Measurements from ENCODE around the gene GP5.
A peak's percentile ranks its signal among the peaks of the same experiment; 100 is the strongest.

GP5 gene, protein sequence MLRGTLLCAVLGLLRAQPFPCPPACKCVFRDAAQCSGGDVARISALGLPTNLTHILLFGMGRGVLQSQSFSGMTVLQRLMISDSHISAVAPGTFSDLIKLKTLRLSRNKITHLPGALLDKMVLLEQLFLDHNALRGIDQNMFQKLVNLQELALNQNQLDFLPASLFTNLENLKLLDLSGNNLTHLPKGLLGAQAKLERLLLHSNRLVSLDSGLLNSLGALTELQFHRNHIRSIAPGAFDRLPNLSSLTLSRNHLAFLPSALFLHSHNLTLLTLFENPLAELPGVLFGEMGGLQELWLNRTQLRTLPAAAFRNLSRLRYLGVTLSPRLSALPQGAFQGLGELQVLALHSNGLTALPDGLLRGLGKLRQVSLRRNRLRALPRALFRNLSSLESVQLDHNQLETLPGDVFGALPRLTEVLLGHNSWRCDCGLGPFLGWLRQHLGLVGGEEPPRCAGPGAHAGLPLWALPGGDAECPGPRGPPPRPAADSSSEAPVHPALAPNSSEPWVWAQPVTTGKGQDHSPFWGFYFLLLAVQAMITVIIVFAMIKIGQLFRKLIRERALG

GRCh38 chr3:194399166-194399565 is at the start of gene GP5:
TSS of gene GP5 (minus strand) at chr3:194399266. CDS start at chr3:194398282, 984 bp downstream.
- TF ChIP-seq CTCF (IDR thresholded peaks at IDR 0.05): no peak
- Mint-ChIP-seq H3K9me3 (no peaks in the 10 kb centered on the region), H3K27ac (no peak within 1 kb of the TSS)

GRCh38 chr3:194447657-194448056 is 48.6 kb upstream of the GP5 start:
- H3K4me3 Mint-ChIP-seq: no peak overlapping the region
- H3K9me3 Mint-ChIP-seq: no peaks in the 10 kb centered on the region
- no peaks in the 10 kb centered on the region for H3K4me1 Mint-ChIP-seq
- peaks cover 62% of the 10 kb centered on the region for H3K36me3 Mint-ChIP-seq (ENCODE audit: low read depth)
- no peaks in the 10 kb centered on the region for H3K27me3 Mint-ChIP-seq (ENCODE audit: low read depth, poor library complexity)
- no peak overlapping the region for H3K27ac Mint-ChIP-seq
- TF ChIP-seq CTCF (IDR thresholded peaks at IDR 0.05): no peak
- no peak for DNase-seq

More at GRCh38 chr3:194399166-194399565, at the start of gene GP5:
- H3K4me1 Mint-ChIP-seq: peaks cover 38% of the 10 kb centered on the region
- peaks cover 3% of the 10 kb centered on the region for H3K36me3 Mint-ChIP-seq (ENCODE audit: low read depth)
- no peak within 1 kb of the TSS for H3K4me3 Mint-ChIP-seq
- peaks cover 6% of the 10 kb centered on the region for H3K27me3 Mint-ChIP-seq (ENCODE audit: low read depth, poor library complexity)
- no peak for DNase-seq

DNA sequence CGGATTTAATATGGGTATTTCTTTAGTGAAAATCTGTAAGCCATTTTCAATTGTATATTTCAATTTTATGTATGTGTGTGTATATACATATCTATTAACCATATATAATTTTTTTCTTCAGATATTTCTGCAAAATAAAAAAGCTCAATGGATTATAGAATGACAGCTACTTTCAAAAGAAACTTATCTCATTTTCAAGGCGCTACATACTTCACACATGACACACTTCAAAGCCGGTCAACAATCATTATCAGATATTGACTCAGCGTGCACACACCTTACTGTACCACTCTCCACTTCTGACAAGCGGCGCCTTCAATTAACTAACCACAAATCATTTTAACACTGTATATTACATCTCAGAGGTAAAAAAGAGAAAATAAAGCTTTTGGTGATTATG is 48.1 kb upstream of the GP5 start:
- Mint-ChIP-seq H3K27me3 (ENCODE audit: low read depth, poor library complexity) (no peaks in the 10 kb centered on the region), H3K9me3 (no peaks in the 10 kb centered on the region), H3K36me3 (ENCODE audit: low read depth) (peaks cover 63% of the 10 kb centered on the region), H3K4me1 (peaks cover under 1% of the 10 kb centered on the region), H3K4me3 (no peak overlapping the region), H3K27ac (no peak overlapping the region)
- TF ChIP-seq CTCF (IDR thresholded peaks at IDR 0.05): no peak
- DNase-seq: no peak

DNA sequence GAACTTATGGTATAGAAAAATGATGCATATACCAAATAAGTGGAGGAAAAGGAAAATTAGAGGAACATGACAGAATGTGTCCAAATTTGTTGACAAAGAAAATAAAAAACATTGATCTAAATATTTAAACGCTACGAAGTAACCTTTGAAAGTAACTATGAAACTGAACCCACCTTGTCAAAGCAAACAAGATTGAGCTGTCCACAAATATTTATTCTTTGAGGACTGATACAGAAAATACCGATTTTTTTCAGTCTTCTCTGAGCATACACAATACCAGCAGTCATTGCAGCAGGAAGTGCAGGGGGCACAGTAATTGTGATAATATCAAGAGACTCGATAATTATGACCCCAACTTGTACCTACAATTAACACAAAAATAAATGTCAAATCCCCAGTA is 47.7 kb upstream of the GP5 start:
- Mint-ChIP-seq H3K4me1 (peaks cover 4% of the 10 kb centered on the region), H3K9me3 (no peaks in the 10 kb centered on the region), H3K4me3 (no peak overlapping the region), H3K27ac (no peak overlapping the region), H3K27me3 (ENCODE audit: low read depth, poor library complexity) (no peaks in the 10 kb centered on the region), H3K36me3 (ENCODE audit: low read depth) (peaks cover 65% of the 10 kb centered on the region)
- TF ChIP-seq CTCF (IDR thresholded peaks at IDR 0.05): no peak
- no peak for DNase-seq

DNA sequence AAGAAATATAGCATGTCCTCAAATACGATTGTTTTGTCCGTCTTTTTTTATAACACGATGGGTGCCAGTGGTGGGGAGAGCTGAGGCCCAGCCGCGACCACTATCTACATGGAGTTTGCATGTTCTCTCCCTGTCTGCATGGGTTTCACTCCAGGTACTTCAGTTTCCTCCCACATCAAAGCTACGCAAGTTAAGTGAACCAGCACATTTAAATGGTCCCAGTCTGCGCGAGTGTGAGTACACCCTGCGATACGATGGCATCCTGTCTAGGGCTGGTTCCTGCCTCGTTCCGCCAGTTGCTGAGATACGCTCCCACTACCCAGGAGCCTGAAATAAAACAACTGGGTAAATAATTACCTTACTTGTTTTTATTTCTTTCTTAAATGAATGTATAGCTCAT is 47.1 kb upstream of the GP5 start:
- Mint-ChIP-seq H3K27me3 (ENCODE audit: low read depth, poor library complexity) (no peaks in the 10 kb centered on the region), H3K27ac (no peak overlapping the region), H3K9me3 (no peaks in the 10 kb centered on the region), H3K36me3 (ENCODE audit: low read depth) (peaks cover 60% of the 10 kb centered on the region), H3K4me3 (no peak overlapping the region), H3K4me1 (peaks cover 10% of the 10 kb centered on the region)
- no peak for TF ChIP-seq CTCF (IDR thresholded peaks at IDR 0.05)
- DNase-seq: no peak

DNA sequence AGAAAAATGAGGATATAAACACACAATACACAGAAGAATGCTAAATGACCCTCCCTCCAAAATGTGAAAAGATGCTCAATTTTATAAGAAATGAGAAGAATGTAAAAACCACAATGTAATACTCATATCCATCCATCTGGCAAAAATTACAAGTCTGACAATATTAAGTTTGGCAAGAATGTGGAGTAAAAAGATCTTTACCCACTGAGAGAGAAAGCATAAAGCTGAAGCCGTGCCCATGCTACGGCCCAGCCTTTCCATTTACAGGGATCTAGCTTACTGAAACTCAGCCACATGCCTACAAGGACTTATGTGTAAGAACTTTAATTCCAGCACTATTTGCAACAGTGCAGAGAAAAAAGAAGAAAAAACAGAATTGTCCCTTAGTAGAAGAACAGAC is 44.8 kb upstream of the GP5 start:
- Mint-ChIP-seq H3K36me3 (ENCODE audit: low read depth) (peaks cover 48% of the 10 kb centered on the region), H3K4me1 (peaks cover 29% of the 10 kb centered on the region), H3K27ac (peak overlapping the region; percentile 9), H3K27me3 (ENCODE audit: low read depth, poor library complexity) (no peaks in the 10 kb centered on the region), H3K9me3 (no peaks in the 10 kb centered on the region), H3K4me3 (no peak overlapping the region)
- DNase-seq: no peak
- TF ChIP-seq CTCF (IDR thresholded peaks at IDR 0.05): no peak

Data from nephron progenitor cell (in vitro differentiated cells).